Psoas muscle (tissue), 8 donors: Measurements from ENCODE around the gene NUAK2. TPM values are rescaled to one million over a fixed set of nuclear protein-coding genes. Genes with fewer than 3 reads are reported as not detected.
"Not testable (repeated sequence)": the region's sequence is repeated elsewhere in the genome, so short reads cannot be mapped to it uniquely, and the experiment has no call there.

Experiments
- ATAC-seq, 4 donors: fragments of 200-7000 bp; cut with Tn5 transposase; one replicate each; pipeline ENCODE4 v1.9.1; 2020; ENCODE audit warnings: moderate library complexity in 3 of 4, mild to moderate bottlenecking in 2 of 4
- DNase-seq, 2 donors: peaks; one replicate each; pipeline ENCODE4 v3.0.0-alpha.2; 2020
- H3K27ac ChIP-seq: fragments of 200-600 bp; one replicate; pipeline ENCODE4 v1.8.0; 2022
- H3K27me3 ChIP-seq, 3 donors: fragments of 200-600 bp in 1 of 3; one replicate each; pipeline versions ENCODE4 v1.6.1 to v1.8.0; 2013 to 2022; ENCODE audit warnings: low read length in 2 of 3, mild to moderate bottlenecking in 2 of 3, moderate library complexity in 1 of 3; ENCODE audit not compliant: insufficient read depth in 3 of 3
- H3K36me3 ChIP-seq, 2 donors: fragments of 200-600 bp in 1 of 2; one replicate each; pipeline versions ENCODE4 v1.6.1 to v1.8.0; 2013 to 2022; ENCODE audit warnings: low read depth in 1 of 2, mild to moderate bottlenecking in 1 of 2, moderate library complexity in 1 of 2; ENCODE audit not compliant: insufficient read depth in 1 of 2
- H3K4me1 ChIP-seq: fragments of 200-600 bp; one replicate; pipeline ENCODE4 v1.8.0; 2022
- H3K4me3 ChIP-seq: fragments of 200-600 bp; one replicate; pipeline ENCODE4 v1.8.0; 2022; ENCODE audit warnings: mild to moderate bottlenecking
- H3K9me3 ChIP-seq: fragments of 200-600 bp; one replicate; pipeline ENCODE4 v1.8.0; 2022
- CTCF ChIP-seq: fragments of 200-600 bp; IDR thresholded peaks from one replicate; pipeline ENCODE4 v1.8.0; 2022; ENCODE audit warnings: antibody characterized with exemption
- WGBS, 3 donors: extraction: QIAGEN DNeasy Blood & Tissue Kit; methylation state at CpG; one replicate each; pipeline versions ENCODE4 v1.1.6 to v1.1.7; 2013; 5-methylcytosine and 5-hydroxymethylcytosine counted together
- intact Hi-C, 2 donors: fragments of 100-400 bp; cut with DNase I; formaldehyde crosslinking; loops; one replicate each; pipeline versions ENCODE4 v1.11.0 to v1.14.2; 2022
- polyA plus RNA-seq, 3 donors: library from polyadenylated mRNA; stranded (reverse); fragments of 200-250 nt; gene quantifications; one replicate each; pipeline ENCODE4 v1.2.3, GENCODE V29; 2013
- total RNA-seq, 4 donors: library from RNA; stranded (reverse); fragmentation: NEBNext Ultra II Directional in 2 of 4; extraction: Animal tissue kit (Norgen Biotek cat#: 25700) in 2 of 4; gene quantifications; one replicate each; pipeline versions ENCODE4 v1.2.1 to v1.2.4, GENCODE V29; 2021 to 2023
- donor health status: healthy with polysubstance abuse.
- donor health status: DM: no; HTN: no; CAD: no; lungs with moderate emphysema.
- donor health status: Bipolar disorder and iron deficiency.
- donor health status: healthy.
- donor health status: DM: yes; HTN: yes; CAD: no.
- donor health status: DM: no; HTN: no; CAD: no.
- donor health status: DM: no; HTN: no; CAD: no.
- donor health status: DM: yes; HTN: yes; CAD: no.

NUAK2 gene
- total and polyA plus RNA-seq, 7 donors: 0.20 to 1.3 (median 0.55) TPM

- no peak for ATAC-seq
- no peak for DNase-seq
- WGBS, 3 donors: 43 to 48% (median 44%) methylated on average over 8 of the region's 8 CpGs
- Histone ChIP-seq H3K36me3 (no peaks in the 10 kb centered on the region), H3K27me3 (no peaks in the 10 kb centered on the region), H3K9me3 (no peaks in the 10 kb centered on the region), H3K4me3 (no peak overlapping the region), H3K27ac (no peak overlapping the region), H3K4me1 (no peaks in the 10 kb centered on the region)
- no peak for TF ChIP-seq CTCF
- intact Hi-C loops: no loop called here
Measured at GRCh38 chr1:205365945-205366463, 44.5 kb upstream of the NUAK2 start.

GRCh38 chr1:205365086-205365485 is 43.5 kb upstream of the NUAK2 start:
- H3K27me3 ChIP-seq, H3K36me3 ChIP-seq, intact Hi-C loops, ATAC-seq, H3K4me1 ChIP-seq, H3K9me3 ChIP-seq, H3K4me3 ChIP-seq, H3K27ac ChIP-seq, DNase-seq: not testable (repeated sequence)
- 81 to 89% (median 83%) methylated on average over 8 of the region's 8 CpGs for whole genome bisulfite sequencing, 3 donors

GRCh38 chr1:205360891-205361290 is 39.3 kb upstream of the NUAK2 start:
- peaks cover 0 to 15% (median 0%) of the 10 kb centered on the region in 3 donors for H3K27me3 ChIP-seq
- no peak overlapping the region for H3K4me3 ChIP-seq
- intact Hi-C loops: no loop called here
- H3K9me3 ChIP-seq: no peaks in the 10 kb centered on the region
- ATAC-seq: no peak
- no peak for DNase-seq
- no peaks in the 10 kb centered on the region for H3K4me1 ChIP-seq
- 79 to 83% (median 82%) methylated on average over 4 of the region's 4 CpGs for WGBS, 3 donors
- no peaks in the 10 kb centered on the region for H3K36me3 ChIP-seq
- no peak for TF ChIP-seq CTCF
- no peak overlapping the region for H3K27ac ChIP-seq

- TF ChIP-seq CTCF: no peak
- Histone ChIP-seq H3K4me1 (no peaks in the 10 kb centered on the region), H3K36me3 (no peaks in the 10 kb centered on the region), H3K4me3 (no peak overlapping the region), H3K27ac (no peak overlapping the region), H3K27me3 (peaks cover 0 to 15% (median 0%) of the 10 kb centered on the region in 3 donors), H3K9me3 (no peaks in the 10 kb centered on the region)
- 31 to 52% (median 38%) methylated on average over 11 of the region's 11 CpGs for WGBS, 3 donors
- no peak for DNase-seq
- intact Hi-C loops: loop anchor here in 1 of 2 donors (5.0 kb wide), 2 partner anchors 122 to 162 kb away; no protein-coding TSS in a partner anchor
- no peak for ATAC-seq
Measured at GRCh38 chr1:205359771-205360565, 38.4 kb upstream of the NUAK2 start.

- Histone ChIP-seq H3K27ac (no peak overlapping the region), H3K4me3 (no peak overlapping the region), H3K4me1 (no peaks in the 10 kb centered on the region), H3K27me3 (peaks cover 0 to 15% (median 0%) of the 10 kb centered on the region in 3 donors), H3K9me3 (no peaks in the 10 kb centered on the region), H3K36me3 (no peaks in the 10 kb centered on the region)
- intact Hi-C loops: loop anchor here in 1 of 2 donors (5.0 kb wide), 2 partner anchors 124 to 164 kb away; no protein-coding TSS in a partner anchor
- no peak for TF ChIP-seq CTCF
- ATAC-seq: no peak
- DNase-seq: no peak
Measured at GRCh38 chr1:205358579-205358978, 37.0 kb upstream of the NUAK2 start.
